CD4-positive, alpha-beta memory T cell (primary cell): ENCODE data around the gene RNF149. TPM values are rescaled to one million over a fixed set of nuclear protein-coding genes. Genes with fewer than 3 reads are reported as not detected.

Experiments used
- CTCF ChIA-PET: fragments of 350-600 bp; sonication (Branson Sonifier 250); formaldehyde crosslinking; loops from one replicate; lab custom pipeline; 2021; ENCODE audit warnings: inconsistent platforms; ENCODE audit not compliant: partially characterized antibody; lab: Charles Lee
- POLR2A ChIA-PET: fragments of 350-600 bp; sonication (Branson Sonifier 250); formaldehyde crosslinking; loops from one replicate; lab custom pipeline; 2021; ENCODE audit not compliant: partially characterized antibody; lab: Charles Lee
- DNase-seq, 5 donors: peaks; one replicate each; pipeline versions ENCODE4 v3.0.0 to v3.0.0-alpha.2; 2020 to 2022; ENCODE audit warnings: mixed read lengths in 1 of 5
- H3K27ac ChIP-seq: one replicate; pipeline ENCODE4 v1.7.0; 2013; ENCODE audit warnings: low read depth, low read length
- H3K27me3 ChIP-seq: 2 replicates; pipeline ENCODE4 v1.7.0; 2013; ENCODE audit warnings: mild to moderate bottlenecking, low read length, moderate library complexity; ENCODE audit not compliant: insufficient read depth
- H3K36me3 ChIP-seq: 2 replicates; pipeline ENCODE4 v1.7.0; 2013; ENCODE audit warnings: mild to moderate bottlenecking, low read length, moderate library complexity; ENCODE audit not compliant: insufficient read depth
- H3K4me1 ChIP-seq: 2 replicates; pipeline ENCODE4 v1.7.0; 2013; ENCODE audit warnings: mild to moderate bottlenecking, low read length, moderate library complexity; ENCODE audit not compliant: insufficient read depth
- H3K4me3 ChIP-seq, 2 donors: one replicate each; pipeline ENCODE4 v1.7.0; 2013; ENCODE audit warnings: low read length in 2 of 2, mild to moderate bottlenecking in 1 of 2
- H3K9me3 ChIP-seq, 2 donors: one replicate each; pipeline ENCODE4 v1.7.0; 2013; ENCODE audit warnings: low read length in 2 of 2, control low read depth in 1 of 2; ENCODE audit not compliant: control insufficient read depth in 1 of 2
- H3K27ac Mint-ChIP-seq, 7 donors: one replicate each; pipeline ENCODE4 v1.8.0; 2020 to 2021; ENCODE audit warnings: mixed read lengths in 7 of 7, mild to moderate bottlenecking in 6 of 7, inconsistent platforms in 3 of 7, moderate library complexity in 3 of 7
- H3K27me3 Mint-ChIP-seq, 2 donors: one replicate each; pipeline ENCODE4 v1.8.0; 2020 to 2021; ENCODE audit warnings: mixed read lengths in 2 of 2
- H3K36me3 Mint-ChIP-seq, 2 donors: one replicate each; pipeline ENCODE4 v1.8.0; 2020 to 2021; ENCODE audit warnings: mixed read lengths in 2 of 2, inconsistent platforms in 1 of 2, mild to moderate bottlenecking in 1 of 2
- H3K4me1 Mint-ChIP-seq, 4 donors: one replicate each; pipeline ENCODE4 v1.8.0; 2020 to 2021; ENCODE audit warnings: mixed read lengths in 4 of 4, mild to moderate bottlenecking in 1 of 4
- H3K4me3 Mint-ChIP-seq, 8 donors: one replicate each; pipeline ENCODE4 v1.8.0; 2020 to 2021; ENCODE audit warnings: mixed read lengths in 8 of 8, mild to moderate bottlenecking in 7 of 8, moderate library complexity in 6 of 8, inconsistent platforms in 3 of 8
- H3K9me3 Mint-ChIP-seq, 8 donors: one replicate each; pipeline ENCODE4 v1.8.0; 2020 to 2021; ENCODE audit warnings: mixed read lengths in 8 of 8, mild to moderate bottlenecking in 5 of 8, inconsistent platforms in 3 of 8, moderate library complexity in 1 of 8
- intact Hi-C: fragments of 100-400 bp; cut with micrococcal nuclease; formaldehyde crosslinking; loops from one replicate; pipeline ENCODE4 v1.15.1; 2023
- polyA plus RNA-seq, 2 donors: library from polyadenylated mRNA; unstranded; fragments of 300-500 nt; fragmentation: Illumina TruSeq; gene quantifications; one replicate each; pipeline ENCODE4 v1.2.3, GENCODE V29; 2021
- total RNA-seq, 2 experiments: library from RNA; stranded (reverse); gene quantifications; one replicate each; pipeline ENCODE4 v1.2.3, GENCODE V29; 2021

RNF149 gene
- total and polyA plus RNA-seq, 4 experiments from 2014 or later = 67.6 to 154 (median 116) TPM

DNA sequence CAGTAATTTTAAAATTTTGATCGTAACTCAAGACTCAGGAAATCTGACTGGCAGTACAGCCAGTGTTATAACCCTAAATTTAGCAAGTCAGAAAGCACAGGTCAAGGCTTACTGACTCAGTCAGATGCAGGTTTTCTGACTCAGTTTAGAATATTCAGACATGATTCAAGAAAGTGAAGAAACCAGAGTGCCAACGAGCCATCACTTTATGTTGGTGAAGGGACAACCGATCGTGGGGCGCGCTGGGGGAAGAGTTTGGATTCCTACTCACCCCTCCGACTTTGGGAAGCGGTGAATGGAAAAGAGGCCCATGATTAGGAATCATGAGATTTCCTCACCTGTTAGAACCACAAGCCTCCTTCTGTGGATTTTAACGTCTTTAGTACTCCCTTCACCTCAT is 998 bp downstream of the RNF149 start:
- CTCF ChIA-PET = interaction anchor here (1.2 to 1.3 kb wide), 3 partner anchors 43 to 54 kb away, joined by 3 to 5 read pairs (median 5); partner anchors contain the start of gene CNOT11
- Histone ChIP-seq H3K4me1 (peaks cover 77% of the 10 kb centered on the region), H3K9me3 (no peaks in the 10 kb centered on the region), H3K27ac (peak overlapping the region; percentile 86), H3K36me3 (no peaks in the 10 kb centered on the region), H3K4me3 (peak overlapping the region; percentile 68 to 92), H3K27me3 (no peaks in the 10 kb centered on the region)
- no peaks in the 10 kb centered on the region for H3K27me3 Mint-ChIP-seq
- DNase-seq = no peak
- peak overlapping the region; percentile 96 to 100 (median 99) for H3K27ac Mint-ChIP-seq
- no peaks in the 10 kb centered on the region for H3K9me3 Mint-ChIP-seq
- H3K36me3 Mint-ChIP-seq = peaks cover 11 to 42% of the 10 kb centered on the region in 2 donors
- peaks cover 54 to 94% (median 69%) of the 10 kb centered on the region in 4 donors for H3K4me1 Mint-ChIP-seq
- peak overlapping the region; percentile 93 to 100 (median 100) for H3K4me3 Mint-ChIP-seq
- POLR2A ChIA-PET = interaction anchor here (1.0 to 8.2 kb wide), 11 partner anchors 9 to 79 kb away, joined by 3 to 247 read pairs (median 6); partner anchors contain the start of genes CNOT11 and CREG2
- intact Hi-C loops = loop anchor here (1.0 to 5.0 kb wide), 5 partner anchors 15 to 391 kb away; partner anchors contain the start of gene CNOT11

DNA sequence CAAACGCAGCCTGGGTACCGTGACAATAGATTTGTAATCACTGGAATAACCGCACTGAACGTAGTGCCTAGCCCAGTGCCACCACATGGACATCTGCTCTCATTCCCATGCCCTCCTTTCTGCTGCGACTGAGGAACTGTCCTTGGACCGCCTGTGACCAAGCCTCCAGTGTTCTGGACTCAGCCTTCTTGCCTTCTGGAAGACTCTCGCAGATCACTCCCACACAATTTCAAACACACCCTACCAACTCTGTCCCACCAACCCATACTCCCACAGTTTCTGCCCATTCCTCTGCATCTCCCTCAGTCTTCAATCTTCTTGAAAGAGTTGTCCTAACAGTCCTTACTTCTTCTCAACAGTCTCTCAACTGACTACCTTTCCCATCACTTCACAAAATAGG is 2.1 kb downstream of the RNF149 start:
- H3K4me1 ChIP-seq = peaks cover 77% of the 10 kb centered on the region
- H3K27me3 Mint-ChIP-seq = no peaks in the 10 kb centered on the region
- H3K36me3 Mint-ChIP-seq = peaks cover 20 to 52% of the 10 kb centered on the region in 2 donors
- no peaks in the 10 kb centered on the region for H3K9me3 ChIP-seq
- H3K4me3 ChIP-seq = peak overlapping the region; percentile 68 to 92
- ChIA-PET CTCF (interaction anchor here (0.6 to 1.5 kb wide), 7 partner anchors 22 to 464 kb away, joined by 3 to 5 read pairs (median 4); partner anchors contain the start of gene CNOT11), POLR2A (interaction anchor here (0.7 to 8.2 kb wide), 17 partner anchors 8 to 665 kb away, joined by 3 to 247 read pairs (median 4); partner anchors contain the start of genes CNOT11 and CREG2)
- intact Hi-C loops = loop anchor here (2.0 to 5.0 kb wide), 3 partner anchors 14 to 392 kb away; no protein-coding TSS in a partner anchor
- H3K27me3 ChIP-seq = no peaks in the 10 kb centered on the region
- H3K4me3 Mint-ChIP-seq = peak overlapping the region; percentile 93 to 100 (median 100)
- H3K27ac ChIP-seq = peak overlapping the region; percentile 86
- peaks cover 55 to 94% (median 69%) of the 10 kb centered on the region in 4 donors for H3K4me1 Mint-ChIP-seq
- no peaks in the 10 kb centered on the region for H3K9me3 Mint-ChIP-seq
- DNase-seq = peak in 1 of 5 donors; percentile 42
- H3K36me3 ChIP-seq = no peaks in the 10 kb centered on the region
- peak overlapping the region; percentile 96 to 100 (median 99) for H3K27ac Mint-ChIP-seq

DNA sequence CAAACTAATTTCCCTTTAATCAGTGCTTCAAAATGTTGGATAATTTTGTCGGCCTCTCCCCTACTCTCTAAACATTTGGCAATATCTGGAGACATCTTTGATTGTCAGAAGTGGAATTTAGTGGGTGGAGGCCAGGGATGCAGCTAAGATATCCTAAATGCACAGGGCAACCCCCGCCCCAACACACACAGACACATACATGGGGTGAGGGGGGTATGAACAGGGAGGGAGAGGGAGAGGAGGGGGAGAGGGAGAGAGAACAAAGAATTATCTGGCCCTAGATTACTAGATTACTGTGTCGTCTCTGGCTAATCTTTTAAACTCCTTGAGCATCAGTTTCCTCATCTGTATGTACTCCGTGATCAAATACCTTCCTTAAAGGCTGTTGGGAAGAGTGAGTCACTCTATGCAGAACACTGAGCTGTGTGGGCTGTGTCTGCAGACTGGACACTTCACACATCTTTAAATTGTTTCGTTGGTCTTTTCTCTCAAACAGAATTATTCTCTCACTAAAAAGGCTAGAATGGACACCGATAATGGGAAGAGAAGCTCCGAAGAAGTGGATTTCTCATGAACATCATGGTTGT is 2.9 kb downstream of the RNF149 start:
- Histone ChIP-seq H3K9me3 (no peaks in the 10 kb centered on the region), H3K27me3 (no peaks in the 10 kb centered on the region), H3K36me3 (peaks cover 2% of the 10 kb centered on the region), H3K4me3 (peak overlapping the region; percentile 68 to 92), H3K27ac (peak overlapping the region; percentile 86), H3K4me1 (peaks cover 77% of the 10 kb centered on the region)
- Mint-ChIP-seq H3K4me1 (peaks cover 51 to 94% (median 68%) of the 10 kb centered on the region in 4 donors), H3K27ac (peak overlapping the region; percentile 96 to 100 (median 99)), H3K36me3 (peaks cover 20 to 56% of the 10 kb centered on the region in 2 donors), H3K4me3 (peak overlapping the region; percentile 93 to 100 (median 100)), H3K9me3 (no peaks in the 10 kb centered on the region), H3K27me3 (no peaks in the 10 kb centered on the region)
- no peak for DNase-seq
- intact Hi-C loops = loop anchor here (2.0 to 5.0 kb wide), 3 partner anchors 13 to 393 kb away; no protein-coding TSS in a partner anchor
- CTCF ChIA-PET = interaction anchor here (1.2 to 1.5 kb wide), 2 partner anchors 34 to 36 kb away, joined by 3 to 4 read pairs; no protein-coding TSS in a partner anchor
- POLR2A ChIA-PET = interaction anchor here (1.0 to 8.2 kb wide), 6 partner anchors 10 to 664 kb away, joined by 3 to 247 read pairs (median 4); no protein-coding TSS in a partner anchor

DNA sequence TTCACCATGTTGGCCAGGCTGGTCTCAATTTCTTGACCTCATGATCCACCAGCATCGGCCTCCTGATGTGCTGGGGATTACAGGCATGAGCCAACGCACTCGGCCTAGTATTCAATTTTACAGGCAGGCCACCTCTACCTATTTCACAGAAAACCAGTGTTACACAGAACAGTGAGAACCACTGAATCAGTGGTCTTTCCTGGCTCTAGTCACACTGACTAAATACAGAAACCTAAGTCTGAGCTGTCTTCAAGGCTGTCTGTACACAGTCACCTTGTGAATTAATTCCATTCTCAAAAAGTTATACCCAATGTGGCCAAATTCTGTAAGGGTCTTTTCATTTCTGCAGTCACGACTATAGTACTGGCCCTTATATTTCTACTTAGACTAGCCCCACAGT is 3.5 kb downstream of the RNF149 start:
- peak overlapping the region; percentile 68 to 92 for H3K4me3 ChIP-seq
- H3K9me3 ChIP-seq = no peaks in the 10 kb centered on the region
- POLR2A ChIA-PET = interaction anchor here (1.0 to 8.2 kb wide), 3 partner anchors 24 to 57 kb away, joined by 3 to 247 read pairs (median 3); no protein-coding TSS in a partner anchor
- peaks cover 5% of the 10 kb centered on the region for H3K36me3 ChIP-seq
- no peaks in the 10 kb centered on the region for H3K27me3 Mint-ChIP-seq
- H3K4me1 ChIP-seq = peaks cover 77% of the 10 kb centered on the region
- H3K9me3 Mint-ChIP-seq = no peaks in the 10 kb centered on the region
- peak overlapping the region; percentile 86 for H3K27ac ChIP-seq
- intact Hi-C loops = loop anchor here (5.0 kb wide), 1 partner anchor 33 kb away; no protein-coding TSS in a partner anchor
- H3K36me3 Mint-ChIP-seq = peaks cover 20 to 57% of the 10 kb centered on the region in 2 donors
- no peaks in the 10 kb centered on the region for H3K27me3 ChIP-seq
- no peak for DNase-seq
- peak overlapping the region; percentile 93 to 100 (median 100) for H3K4me3 Mint-ChIP-seq
- H3K27ac Mint-ChIP-seq = peak overlapping the region; percentile 96 to 100 (median 99)
- CTCF ChIA-PET = no interaction called here
- H3K4me1 Mint-ChIP-seq = peaks cover 48 to 94% (median 65%) of the 10 kb centered on the region in 4 donors

DNA sequence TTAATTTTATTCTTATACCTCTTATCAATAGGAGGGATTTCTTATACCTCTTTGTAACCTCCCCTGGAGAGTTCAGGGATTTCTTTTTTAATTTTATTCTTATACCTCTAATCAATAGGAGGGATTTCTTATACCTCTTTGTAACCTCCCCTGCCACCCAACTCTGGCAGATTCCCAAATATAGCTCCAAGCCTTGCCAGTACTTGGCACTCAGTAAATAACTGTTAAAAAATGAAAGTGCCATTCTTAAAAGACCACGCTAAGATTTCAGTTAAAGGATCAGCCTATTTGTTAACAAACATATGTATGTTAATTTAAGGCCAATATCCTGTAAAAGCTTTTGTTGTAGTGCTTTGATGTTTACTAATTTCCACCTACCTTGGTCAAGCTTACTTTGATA is 4.8 kb downstream of the RNF149 start:
- peak overlapping the region; percentile 63 to 99 (median 84) for H3K27ac Mint-ChIP-seq
- ChIA-PET POLR2A (interaction anchor here (2.1 to 2.2 kb wide), 2 partner anchors 26 to 51 kb away, joined by 12 to 18 read pairs; partner anchors contain the start of gene CNOT11), CTCF (interaction anchor here (5.3 kb wide), 1 partner anchor 38 kb away, joined by 25 read pairs; no protein-coding TSS in a partner anchor)
- H3K4me1 Mint-ChIP-seq = peaks cover 53 to 94% (median 67%) of the 10 kb centered on the region in 4 donors
- Histone ChIP-seq H3K27me3 (no peaks in the 10 kb centered on the region), H3K36me3 (peaks cover 7% of the 10 kb centered on the region), H3K27ac (peak overlapping the region; percentile 19), H3K4me1 (peaks cover 77% of the 10 kb centered on the region), H3K4me3 (peak overlapping the region in 1 of 2 donors; percentile 14), H3K9me3 (no peaks in the 10 kb centered on the region)
- H3K9me3 Mint-ChIP-seq = no peaks in the 10 kb centered on the region
- H3K27me3 Mint-ChIP-seq = no peaks in the 10 kb centered on the region
- intact Hi-C loops = no loop called here
- peak overlapping the region; percentile 71 to 100 (median 96) for H3K4me3 Mint-ChIP-seq
- no peak for DNase-seq
- peaks cover 23 to 66% of the 10 kb centered on the region in 2 donors for H3K36me3 Mint-ChIP-seq

DNA sequence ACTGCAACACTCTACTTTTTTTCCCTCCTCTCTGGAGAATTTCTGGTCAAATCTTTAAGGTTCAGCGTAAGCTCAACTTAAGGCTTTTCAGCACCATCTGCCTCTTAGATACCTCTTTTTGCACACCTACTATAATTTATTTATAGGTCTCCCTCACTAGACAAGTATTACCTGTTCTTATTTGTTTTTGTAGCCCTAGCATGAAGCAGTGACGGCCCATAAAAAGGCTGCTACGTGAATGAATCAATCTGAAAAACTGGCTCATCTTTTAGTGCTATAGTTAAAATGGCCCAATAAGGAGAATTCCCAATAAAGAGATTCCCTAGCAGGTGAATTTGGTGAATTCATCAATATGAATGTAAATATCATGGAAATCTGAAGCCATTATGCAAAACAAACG is 6.5 kb downstream of the RNF149 start:
- H3K4me3 ChIP-seq = no peak overlapping the region
- POLR2A ChIA-PET = interaction anchor here (2.1 kb wide), 1 partner anchor 49 kb away, joined by 12 read pairs; the partner anchor contains the start of gene CNOT11
- peaks cover 23 to 65% of the 10 kb centered on the region in 2 donors for H3K36me3 Mint-ChIP-seq
- peaks cover 92% of the 10 kb centered on the region for H3K4me1 ChIP-seq
- peaks cover 66 to 98% (median 80%) of the 10 kb centered on the region in 4 donors for H3K4me1 Mint-ChIP-seq
- intact Hi-C loops = no loop called here
- no peaks in the 10 kb centered on the region for H3K9me3 ChIP-seq
- no peak for DNase-seq
- H3K27ac Mint-ChIP-seq = peak overlapping the region in 5 of 7 donors; percentile 37 to 96 (median 47)
- no peaks in the 10 kb centered on the region for H3K27me3 ChIP-seq
- H3K36me3 ChIP-seq = peaks cover 7% of the 10 kb centered on the region
- no peaks in the 10 kb centered on the region for H3K9me3 Mint-ChIP-seq
- H3K27ac ChIP-seq = peak overlapping the region; percentile 6
- H3K27me3 Mint-ChIP-seq = no peaks in the 10 kb centered on the region
- peak overlapping the region in 7 of 8 donors; percentile 9 to 67 (median 46) for H3K4me3 Mint-ChIP-seq
- CTCF ChIA-PET = interaction anchor here (5.3 kb wide), 1 partner anchor 40 kb away, joined by 25 read pairs; no protein-coding TSS in a partner anchor
